OCI-LY3 (cell line): ENCODE measurements around the gene OR2A12.

ENCODE experiments used
- H2AFZ ChIP-seq: fragments of 200-600, 300-600 bp; shearing (Covaris generic); 2 replicates; pipeline ENCODE4 v1.6.0; 2014; ENCODE audit warnings: antibody characterized with exemption, low read depth, low read length
- H3K27ac ChIP-seq: fragments of 200-600, 300-600 bp; sonication (generic); 2 replicates; pipeline ENCODE4 v1.5.1; 2014; ENCODE audit warnings: mild to moderate bottlenecking, low read length, moderate library complexity, mixed read lengths
- H3K27me3 ChIP-seq: fragments of 200-600, 300-600 bp; sonication (generic); 2 replicates; pipeline ENCODE4 v1.6.1; 2014; ENCODE audit warnings: low read depth, low read length, mixed read lengths
- H3K36me3 ChIP-seq: fragments of 200-600, 300-600 bp; sonication (generic); replicated peaks from 2 replicates; pipeline ENCODE3; 2014; ENCODE audit warnings: low read depth, low read length, mixed read lengths
- H3K4me1 ChIP-seq: fragments of 300-600, 200-600 bp; sonication (generic); 2 replicates; pipeline ENCODE4 v1.6.1; 2014; ENCODE audit warnings: low read length, mixed read lengths
- H3K4me2 ChIP-seq: fragments of 200-600, 300-600 bp; sonication (generic); 2 replicates; pipeline ENCODE4 v1.6.1; 2014; ENCODE audit warnings: low read length, mixed read lengths
- H3K4me3 ChIP-seq: fragments of 300-600, 200-600 bp; sonication (generic); 2 replicates; pipeline ENCODE4 v1.5.1; 2014; ENCODE audit warnings: antibody characterized with exemption, mild to moderate bottlenecking, low read length, moderate library complexity
- H3K79me2 ChIP-seq: fragments of 300-600, 200-600 bp; shearing (Covaris generic); 2 replicates; pipeline ENCODE4 v1.6.1; 2014; ENCODE audit warnings: mild to moderate bottlenecking, low read length, mixed read lengths
- H3K9ac ChIP-seq: fragments of 300-600, 200-600 bp; shearing (Covaris generic); 2 replicates; pipeline ENCODE4 v1.6.0; 2014; ENCODE audit warnings: mild to moderate bottlenecking, low read length, moderate library complexity
- H3K9me3 ChIP-seq: fragments of 200-600, 300-600 bp; shearing (Covaris generic); 2 replicates; pipeline ENCODE4 v1.6.1; 2014; ENCODE audit warnings: low read length, mixed read lengths; ENCODE audit not compliant: insufficient read depth
- H4K20me1 ChIP-seq: fragments of 200-600, 300-600 bp; sonication (generic); 2 replicates; pipeline ENCODE4 v1.6.1; 2016; ENCODE audit warnings: low read length, mixed read lengths; ENCODE audit not compliant: insufficient read depth
- CTCF ChIP-seq: fragments of 200-600, 300-600 bp; sonication (generic); IDR thresholded peaks from 2 replicates; pipeline ENCODE4 v1.5.1; 2014; ENCODE audit warnings: antibody characterized with exemption, low read length, low read depth
- EZH2phosphoT487 ChIP-seq: fragments of 200-600 bp; shearing (Covaris generic); IDR thresholded peaks from 2 replicates; pipeline ENCODE4 v1.6.1; 2018; ENCODE audit warnings: antibody characterized with exemption, mixed run types, low read depth

The OR2A12 gene

GRCh38 chr7:144098776-144099175 lies 12.7 kb downstream of the OR2A12 start:
- Histone ChIP-seq H3K27ac (no peak overlapping the region), H3K4me2 (no peak overlapping the region)

GRCh38 chr7:144100607-144101006 lies 14.5 kb downstream of the OR2A12 start:
- Histone ChIP-seq H3K27me3 (peaks cover 22% of the 10 kb centered on the region; the same call in 1 of the 2 replicates), H3K4me3 (no peak overlapping the region), H3K4me1 (peaks cover 2% of the 10 kb centered on the region), H3K9ac (no peak overlapping the region), H2AFZ (no peak overlapping the region), H3K36me3 (no peaks in the 10 kb centered on the region), H3K4me2 (no peak overlapping the region), H4K20me1 (no peaks in the 10 kb centered on the region), H3K27ac (no peak overlapping the region), H3K79me2 (no peaks in the 10 kb centered on the region), H3K9me3 (no peaks in the 10 kb centered on the region)
- TF ChIP-seq EZH2phosphoT487 = no peak
- TF ChIP-seq CTCF = no peak

More at GRCh38 chr7:144098776-144099175, 12.7 kb downstream of the OR2A12 start:
- Histone ChIP-seq H3K4me1 (no peaks in the 10 kb centered on the region), H3K36me3 (no peaks in the 10 kb centered on the region), H3K9me3 (no peaks in the 10 kb centered on the region), H3K4me3 (no peak overlapping the region), H3K79me2 (no peaks in the 10 kb centered on the region), H2AFZ (no peak overlapping the region), H3K27me3 (peaks cover 13% of the 10 kb centered on the region; the same call in 1 of the 2 replicates), H4K20me1 (no peaks in the 10 kb centered on the region), H3K9ac (no peak overlapping the region)
- TF ChIP-seq CTCF (no peak), EZH2phosphoT487 (no peak)

GRCh38 chr7:144102041-144102440 lies 16.0 kb downstream of the OR2A12 start:
- Histone ChIP-seq H3K9ac (no peak overlapping the region), H3K27me3 (peaks cover 22% of the 10 kb centered on the region; the same call in 1 of the 2 replicates), H3K4me3 (no peak overlapping the region), H4K20me1 (no peaks in the 10 kb centered on the region), H3K27ac (no peak overlapping the region), H3K9me3 (no peaks in the 10 kb centered on the region), H3K79me2 (no peaks in the 10 kb centered on the region), H3K4me2 (no peak overlapping the region), H3K36me3 (no peaks in the 10 kb centered on the region), H3K4me1 (peaks cover 12% of the 10 kb centered on the region), H2AFZ (no peak overlapping the region)
- TF ChIP-seq CTCF (no peak), EZH2phosphoT487 (no peak)

- TF ChIP-seq CTCF (no peak), EZH2phosphoT487 (no peak)
- no peak overlapping the region for H3K4me2 ChIP-seq
Observed at GRCh38 chr7:144105211-144105610, 19.1 kb downstream of the OR2A12 start.

More at GRCh38 chr7:144105211-144105610, 19.1 kb downstream of the OR2A12 start:
- Histone ChIP-seq H3K27me3 (peaks cover 15% of the 10 kb centered on the region; the same call in 1 of the 2 replicates), H3K9ac (no peak overlapping the region), H3K4me1 (peaks cover 12% of the 10 kb centered on the region), H3K4me3 (no peak overlapping the region), H3K27ac (no peak overlapping the region), H3K9me3 (no peaks in the 10 kb centered on the region), H3K36me3 (no peaks in the 10 kb centered on the region), H2AFZ (no peak overlapping the region), H3K79me2 (no peaks in the 10 kb centered on the region), H4K20me1 (no peaks in the 10 kb centered on the region)
